Astrocyte (in vitro differentiated cells and primary cell): ENCODE results near the gene KIZ.

Experiments used
- CTCF ChIP-seq: IDR thresholded peaks from 2 replicates; pipeline ENCODE4 v1.5.1; 2011; ENCODE audit warnings: low read depth, mild to moderate bottlenecking, inconsistent platforms, low read length, moderate library complexity; ENCODE audit not compliant: insufficient read depth
- EZH2 ChIP-seq: IDR thresholded peaks from 2 replicates; pipeline ENCODE4 v1.6.1; 2012; ENCODE audit warnings: mild to moderate bottlenecking, low read length, inconsistent platforms; ENCODE audit not compliant: insufficient read depth

- TF ChIP-seq CTCF, result no peak
- TF ChIP-seq EZH2, result peak; percentile 94
Measured at GRCh38 chr20:21100578-21101452, 25.1 kb upstream of the KIZ start.
